Sigmoid colon (tissue), 7 donors: ENCODE measurements around the gene ROBO1. TPM values are rescaled to one million over a fixed set of nuclear protein-coding genes. Genes with fewer than 3 reads are reported as not detected.

Experiments used
- DNase-seq: peaks from one replicate; pipeline ENCODE4 v3.0.0-alpha.2; 2019
- H3K27ac ChIP-seq, 4 donors: fragments of 200-600 bp; sonication (generic); one replicate each; pipeline ENCODE4 v1.5.1; 2016 to 2019; ENCODE audit warnings: mild to moderate bottlenecking in 1 of 4
- H3K27me3 ChIP-seq, 3 donors: fragments of 200-600 bp; sonication (generic); one replicate each; pipeline ENCODE4 v1.5.1; 2019; ENCODE audit warnings: mild to moderate bottlenecking in 1 of 3
- H3K36me3 ChIP-seq, 4 donors: fragments of 200-600 bp; sonication (generic); one replicate each; pipeline ENCODE4 v1.5.1; 2016 to 2019
- H3K4me1 ChIP-seq, 4 donors: fragments of 200-600 bp; sonication (generic); one replicate each; pipeline ENCODE4 v1.5.1; 2017 to 2019
- H3K4me3 ChIP-seq, 4 donors: fragments of 200-600 bp; sonication (generic); one replicate each; pipeline ENCODE4 v1.5.1; 2017 to 2019; ENCODE audit warnings: mild to moderate bottlenecking in 2 of 4, moderate library complexity in 1 of 4
- H3K9me3 ChIP-seq, 4 donors: fragments of 200-600 bp in 3 of 4; sonication (generic) in 3 of 4; one replicate each; pipeline versions ENCODE4 v1.5.1 to v1.6.1; 2013 to 2019
- CTCF ChIP-seq, 4 experiments: fragments of 450-650 bp in 3 of 4; fragments of 200-600 bp in 1 of 4; IDR thresholded peaks; one replicate each; pipeline ENCODE4 v1.5.1; 2016 to 2019; ENCODE audit warnings: antibody characterized with exemption in 4 of 4, mild to moderate bottlenecking in 3 of 4, moderate library complexity in 2 of 4
- EP300 ChIP-seq, 4 donors: sonication (generic); formaldehyde crosslinking; IDR thresholded peaks; one replicate each; pipeline ENCODE4 v1.6.1; 2017; ENCODE audit warnings: antibody characterized with exemption in 4 of 4
- POLR2A ChIP-seq, 2 donors: fragments of 450-650 bp; IDR thresholded peaks; one replicate each; pipeline ENCODE4 v1.6.1; 2016; ENCODE audit warnings: antibody characterized with exemption in 2 of 2, mild to moderate bottlenecking in 2 of 2, moderate library complexity in 2 of 2
- POLR2AphosphoS5 ChIP-seq, 4 donors: sonication (generic); formaldehyde crosslinking; IDR thresholded peaks; one replicate each; pipeline ENCODE4 v1.6.1; 2017; ENCODE audit warnings: antibody characterized with exemption in 4 of 4
- WGBS, 2 donors: extraction: QIAGEN DNeasy Blood & Tissue Kit; methylation state at CpG; one replicate each; pipeline ENCODE4 v1.1.7; 2013; 5-methylcytosine and 5-hydroxymethylcytosine counted together
- intact Hi-C: fragments of 100-400 bp; cut with DNase I; formaldehyde crosslinking; loops from one replicate; pipeline ENCODE4 v1.15.1; 2023
- polyA plus RNA-seq, 3 donors: library from polyadenylated mRNA; stranded (reverse); fragments of 200-250 nt; gene quantifications; one replicate each; pipeline ENCODE4 v1.2.3, GENCODE V29; 2013
- total RNA-seq, 4 donors: library from RNA; depleted of rRNA; stranded (reverse); fragments of >200 nt; gene quantifications; one replicate each; pipeline ENCODE4 v1.1.0, GENCODE V29; 2016
- donor health status: healthy with polysubstance abuse.
- donor health status: Bipolar disorder and iron deficiency.
- donor health status: healthy.

ROBO1 gene
- total and polyA plus RNA-seq, 7 donors: 0.69 to 45.7 (median 32.4) TPM

GRCh38 chr3:78659386-78659987, 1108.3 kb downstream of the ROBO1 start:
- WGBS, 2 donors: 41 to 55% methylated on average over 6 of the region's 6 CpGs
- TF ChIP-seq CTCF (IDR thresholded peaks at IDR 0.05): peak; percentile 31 to 66 (median 56)
- TF ChIP-seq POLR2AphosphoS5 (IDR thresholded peaks at IDR 0.05): no peak

DNA sequence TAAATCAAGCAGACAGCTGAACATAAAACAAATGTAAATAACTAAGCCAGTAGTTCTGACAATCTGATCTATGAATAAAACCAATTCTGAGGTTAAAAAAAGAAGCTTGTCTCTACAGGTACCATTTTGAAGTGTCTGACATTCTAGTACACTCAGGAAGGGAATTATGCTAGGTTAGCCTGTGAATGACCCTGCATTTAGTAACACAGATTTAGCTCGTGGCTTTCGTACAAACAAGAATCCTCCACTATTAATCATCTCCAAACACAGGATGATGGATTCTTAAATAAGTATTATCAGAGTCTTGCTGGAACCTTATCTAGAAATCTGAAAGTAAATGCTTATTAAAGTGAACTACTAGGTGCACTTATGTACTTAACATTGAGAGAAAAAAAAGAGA, 1120.1 kb downstream of the ROBO1 start:
- intact Hi-C loops: no loop called here
- 54 to 57% methylated on average over 2 of the region's 2 CpGs for WGBS, 2 donors
- TF ChIP-seq POLR2AphosphoS5 (IDR thresholded peaks at IDR 0.05): no peak
- TF ChIP-seq CTCF (IDR thresholded peaks at IDR 0.05): no peak
- TF ChIP-seq EP300 (IDR thresholded peaks at IDR 0.05): no peak
- TF ChIP-seq POLR2A (IDR thresholded peaks at IDR 0.05): no peak

More at GRCh38 chr3:78659386-78659987, 1108.3 kb downstream of the ROBO1 start:
- H3K27me3 ChIP-seq: no peaks in the 10 kb centered on the region
- H3K27ac ChIP-seq: no peak overlapping the region
- H3K4me1 ChIP-seq: no peaks in the 10 kb centered on the region
- H3K4me3 ChIP-seq: no peak overlapping the region
- no peaks in the 10 kb centered on the region for H3K9me3 ChIP-seq
- peaks cover 0 to 9% (median 4%) of the 10 kb centered on the region in 4 donors for H3K36me3 ChIP-seq
- no peak for DNase-seq
- intact Hi-C loops: loop anchor here (1.0 to 5.0 kb wide), 2 partner anchors 374 to 703 kb away; no protein-coding TSS in a partner anchor

GRCh38 chr3:78645628-78646310, 1122.0 kb downstream of the ROBO1 start:
- intact Hi-C loops: no loop called here
- DNase-seq: no peak
- Histone ChIP-seq H3K4me3 (no peak overlapping the region), H3K27ac (no peak overlapping the region), H3K27me3 (no peaks in the 10 kb centered on the region), H3K9me3 (no peaks in the 10 kb centered on the region), H3K4me1 (peaks cover 0 to 15% (median 2%) of the 10 kb centered on the region in 4 donors), H3K36me3 (no peaks in the 10 kb centered on the region)
- TF ChIP-seq POLR2AphosphoS5 (IDR thresholded peaks at IDR 0.05): no peak
- TF ChIP-seq EP300 (IDR thresholded peaks at IDR 0.05): no peak
- no peak for TF ChIP-seq POLR2A (IDR thresholded peaks at IDR 0.05)
- TF ChIP-seq CTCF (IDR thresholded peaks at IDR 0.05): peak; percentile 54 to 79 (median 75)
- WGBS, 2 donors: 50 to 51% methylated on average over 4 of the region's 4 CpGs

More for the DNA sequence above, 1120.1 kb downstream of the ROBO1 start:
- no peak overlapping the region for H3K27ac ChIP-seq
- H3K9me3 ChIP-seq: no peaks in the 10 kb centered on the region
- peaks cover 0 to 10% (median 0%) of the 10 kb centered on the region in 4 donors for H3K36me3 ChIP-seq
- H3K4me1 ChIP-seq: peaks cover 0 to 15% (median 2%) of the 10 kb centered on the region in 4 donors
- no peaks in the 10 kb centered on the region for H3K27me3 ChIP-seq
- no peak overlapping the region for H3K4me3 ChIP-seq
- DNase-seq: no peak

- H3K9me3 ChIP-seq: no peaks in the 10 kb centered on the region
- intact Hi-C loops: no loop called here
- H3K27me3 ChIP-seq: no peaks in the 10 kb centered on the region
- no peak for DNase-seq
- H3K4me1 ChIP-seq: peaks cover 0 to 15% (median 2%) of the 10 kb centered on the region in 4 donors
- WGBS, 2 donors: 18 to 45% methylated on average over 1 of the region's 1 CpG
- H3K4me3 ChIP-seq: no peak overlapping the region
- no peak overlapping the region for H3K27ac ChIP-seq
- H3K36me3 ChIP-seq: no peaks in the 10 kb centered on the region
- TF ChIP-seq EP300 (IDR thresholded peaks at IDR 0.05): no peak
- TF ChIP-seq CTCF (IDR thresholded peaks at IDR 0.05): no peak
- no peak for TF ChIP-seq POLR2A (IDR thresholded peaks at IDR 0.05)
- no peak for TF ChIP-seq POLR2AphosphoS5 (IDR thresholded peaks at IDR 0.05)
Measured at GRCh38 chr3:78644847-78645246, 1123.0 kb downstream of the ROBO1 start.
